Left lung (tissue), 10 donors: ENCODE data around the gene LAPTM5. TPM values are rescaled to one million over a fixed set of nuclear protein-coding genes. Genes with fewer than 3 reads are reported as not detected.

ENCODE experiments used
- ATAC-seq: fragments of 200-7000 bp; cut with Tn5 transposase; one replicate; pipeline ENCODE4 v1.9.1; 2020; ENCODE audit warnings: moderate library complexity
- DNase-seq, 4 donors: peaks; one replicate each; pipeline ENCODE4 v3.0.0-alpha.2; 2013 to 2020
- H3K27ac ChIP-seq, 2 donors: fragments of 200-600 bp; sonication (generic) in 1 of 2; one replicate each; pipeline versions ENCODE4 v1.5.0 to v1.8.0; 2020 to 2021
- H3K27me3 ChIP-seq, 2 donors: fragments of 200-600 bp; sonication (generic) in 1 of 2; one replicate each; pipeline versions ENCODE4 v1.5.0 to v1.8.0; 2020 to 2021
- H3K36me3 ChIP-seq, 2 donors: fragments of 200-600 bp; sonication (generic) in 1 of 2; one replicate each; pipeline versions ENCODE4 v1.5.0 to v1.8.0; 2020 to 2021
- H3K4me1 ChIP-seq, 2 donors: fragments of 200-600 bp; one replicate each; pipeline ENCODE4 v1.8.0; 2021
- H3K4me3 ChIP-seq, 2 donors: fragments of 200-600 bp; sonication (generic) in 1 of 2; one replicate each; pipeline versions ENCODE4 v1.5.0 to v1.8.0; 2020 to 2021; ENCODE audit warnings: mild to moderate bottlenecking in 1 of 2
- H3K9me3 ChIP-seq, 2 donors: fragments of 200-600 bp; sonication (generic) in 1 of 2; one replicate each; pipeline versions ENCODE4 v1.5.0 to v1.8.0; 2020 to 2021
- CTCF ChIP-seq, 2 donors: fragments of 200-600 bp; sonication (generic) in 1 of 2; IDR thresholded peaks; one replicate each; pipeline versions ENCODE4 v1.5.0 to v1.8.0; 2021; ENCODE audit warnings: antibody characterized with exemption in 2 of 2
- intact Hi-C, 2 donors: fragments of 100-400 bp; cut with DNase I; formaldehyde crosslinking; loops; one replicate each; pipeline versions ENCODE4 v1.11.2 to v1.14.2; 2022
- polyA plus RNA-seq, 6 donors: library from polyadenylated mRNA; unstranded; fragments of 120-200 nt; gene quantifications; one replicate each; pipeline ENCODE4 v1.2.1, GENCODE V29; 2013; ENCODE audit not compliant: insufficient read length in 6 of 6
- total RNA-seq, 2 donors: library from RNA; stranded (reverse); fragmentation: NEBNext Ultra II Directional; extraction: Animal tissue kit (Norgen Biotek cat#: 25700); gene quantifications; one replicate each; pipeline ENCODE4 v1.2.1, GENCODE V29; 2021
- donor health status: DM: no; HTN: yes; CAD: no.
- donor health status: DM: no; HTN: no; CAD: no.

LAPTM5 gene
- total and polyA plus RNA-seq, 8 donors, result 23.0 to 513 (median 29.5) TPM

- ATAC-seq (peak; percentile 67), DNase-seq (peak in 2 of 4 donors; percentile 80 to 81)
- TF ChIP-seq CTCF (IDR thresholded peaks at IDR 0.05), result no peak
- H3K4me3 ChIP-seq, result no peak overlapping the region
- peaks cover 17 to 26% of the 10 kb centered on the region in 2 donors for H3K4me1 ChIP-seq
- intact Hi-C loops, result no loop called here
- H3K27ac ChIP-seq, result peak overlapping the region; percentile 41 to 68
- H3K36me3 ChIP-seq, result no peaks in the 10 kb centered on the region
- H3K27me3 ChIP-seq, result no peaks in the 10 kb centered on the region
- H3K9me3 ChIP-seq, result no peaks in the 10 kb centered on the region
These were observed 41.0 kb upstream of the LAPTM5 start for GRCh38 chr1:30798389-30799232.

GRCh38 chr1:30795026-30795425 is 37.5 kb upstream of the LAPTM5 start:
- Histone ChIP-seq H3K36me3 (no peaks in the 10 kb centered on the region), H3K27ac (no peak overlapping the region), H3K9me3 (no peaks in the 10 kb centered on the region), H3K4me3 (no peak overlapping the region), H3K4me1 (peaks cover 17 to 23% of the 10 kb centered on the region in 2 donors), H3K27me3 (no peaks in the 10 kb centered on the region)
- no peak for TF ChIP-seq CTCF (IDR thresholded peaks at IDR 0.05)
- peak; percentile 30 for ATAC-seq
- DNase-seq, result no peak
- intact Hi-C loops, result no loop called here

- H3K27ac ChIP-seq, result no peak overlapping the region
- peaks cover 17 to 22% of the 10 kb centered on the region in 2 donors for H3K4me1 ChIP-seq
- H3K9me3 ChIP-seq, result no peaks in the 10 kb centered on the region
- DNase-seq (no peak), ATAC-seq (no peak)
- H3K36me3 ChIP-seq, result no peaks in the 10 kb centered on the region
- no peak for TF ChIP-seq CTCF (IDR thresholded peaks at IDR 0.05)
- intact Hi-C loops, result no loop called here
- no peaks in the 10 kb centered on the region for H3K27me3 ChIP-seq
- no peak overlapping the region for H3K4me3 ChIP-seq
These were observed 36.7 kb upstream of the LAPTM5 start for GRCh38 chr1:30794260-30794659.

- H3K9me3 ChIP-seq, result no peaks in the 10 kb centered on the region
- ATAC-seq, result no peak
- peaks cover 0 to 7% of the 10 kb centered on the region in 2 donors for H3K27me3 ChIP-seq
- H3K36me3 ChIP-seq, result no peaks in the 10 kb centered on the region
- DNase-seq, result no peak
- H3K27ac ChIP-seq, result no peak overlapping the region
- H3K4me3 ChIP-seq, result no peak overlapping the region
- intact Hi-C loops, result no loop called here
- no peak for TF ChIP-seq CTCF (IDR thresholded peaks at IDR 0.05)
- peaks cover 6 to 11% of the 10 kb centered on the region in 2 donors for H3K4me1 ChIP-seq
These were observed 35.6 kb upstream of the LAPTM5 start for GRCh38 chr1:30793209-30793608.

GRCh38 chr1:30791868-30792267 is 34.3 kb upstream of the LAPTM5 start:
- no peak for TF ChIP-seq CTCF (IDR thresholded peaks at IDR 0.05)
- no peak for DNase-seq
- Histone ChIP-seq H3K27me3 (peaks cover 0 to 7% of the 10 kb centered on the region in 2 donors), H3K27ac (no peak overlapping the region), H3K36me3 (no peaks in the 10 kb centered on the region), H3K9me3 (no peaks in the 10 kb centered on the region), H3K4me3 (no peak overlapping the region), H3K4me1 (no peaks in the 10 kb centered on the region)
- no peak for ATAC-seq
- intact Hi-C loops, result no loop called here
